Measurements from ENCODE around the gene MT1M.
"Not testable (repeated sequence)": the region's sequence is repeated elsewhere in the genome, so short reads cannot be mapped to it uniquely, and the experiment has no call there.

The MT1M gene

GRCh38 chr16:56632156-56632847 lies at the start of gene MT1M:
TSS of gene MT1M (plus strand) at chr16:56632659. CDS start at chr16:56632732, 73 bp downstream.
- DNase-seq (ENCODE audit: low read depth in 2 of 2), result no peak

- not testable (repeated sequence) for DNase-seq (ENCODE audit: low read depth in 2 of 2)
Measured at GRCh38 chr16:56582911-56583310, 49.5 kb upstream of the MT1M start.

GRCh38 chr16:56583351-56584168 lies 48.9 kb upstream of the MT1M start:
- DNase-seq (ENCODE audit: low read depth in 2 of 2), result no peak

GRCh38 chr16:56584276-56584675 lies 48.2 kb upstream of the MT1M start:
- DNase-seq (ENCODE audit: low read depth in 2 of 2), result no peak

- DNase-seq (ENCODE audit: low read depth in 2 of 2), result no peak
Measured at GRCh38 chr16:56588781-56589140, 43.7 kb upstream of the MT1M start.

GRCh38 chr16:56589141-56590039 lies 43.1 kb upstream of the MT1M start, which contains the start of gene MT3:
TSS of gene MT3 (plus strand) at chr16:56589528. CDS start at chr16:56589591, 63 bp downstream.
- DNase-seq (ENCODE audit: low read depth in 2 of 2), result no peak

GRCh38 chr16:56591377-56592060 lies 40.9 kb upstream of the MT1M start:
- no peak for DNase-seq (ENCODE audit: low read depth in 2 of 2)

- DNase-seq (ENCODE audit: low read depth in 2 of 2), result no peak
Measured at GRCh38 chr16:56593573-56594291, 38.7 kb upstream of the MT1M start.

GRCh38 chr16:56594292-56594619 lies 38.2 kb upstream of the MT1M start:
- no peak for DNase-seq (ENCODE audit: low read depth in 2 of 2)

- DNase-seq (ENCODE audit: low read depth in 2 of 2), result no peak
Measured at GRCh38 chr16:56600398-56600999, 32.0 kb upstream of the MT1M start.

GRCh38 chr16:56601325-56601724 lies 31.1 kb upstream of the MT1M start:
- DNase-seq (ENCODE audit: low read depth in 2 of 2), result no peak

- no peak for DNase-seq (ENCODE audit: low read depth in 2 of 2)
Measured at GRCh38 chr16:56603589-56603988, 28.9 kb upstream of the MT1M start.

GRCh38 chr16:56604966-56605365 lies 27.5 kb upstream of the MT1M start:
- DNase-seq (ENCODE audit: low read depth in 2 of 2), result no peak

- DNase-seq (ENCODE audit: low read depth in 2 of 2), result no peak
Measured at GRCh38 chr16:56605475-56605874, 27.0 kb upstream of the MT1M start.

- DNase-seq (ENCODE audit: low read depth in 2 of 2), result no peak
Measured at GRCh38 chr16:56606071-56606475, 26.4 kb upstream of the MT1M start.

GRCh38 chr16:56606476-56607108 lies 25.9 kb upstream of the MT1M start:
- no peak for DNase-seq (ENCODE audit: low read depth in 2 of 2)

GRCh38 chr16:56607109-56607618 lies 25.3 kb upstream of the MT1M start:
- no peak for DNase-seq (ENCODE audit: low read depth in 2 of 2)

GRCh38 chr16:56607675-56608042 lies 24.8 kb upstream of the MT1M start:
- DNase-seq (ENCODE audit: low read depth in 2 of 2), result no peak

- peak; percentile 80 to 88 for DNase-seq (ENCODE audit: low read depth in 2 of 2)
Measured at GRCh38 chr16:56608043-56608875, 24.2 kb upstream of the MT1M start, which contains the start of gene MT2A. TSS of gene MT2A (plus strand) at chr16:56608584. CDS start at chr16:56608656, 72 bp downstream.

Measured in activated CD4-positive, alpha-beta T cell treated with anti-CD3 and anti-CD28 coated beads for 24 hours (primary cell).